ENCODE results near the gene SUDS3.

The SUDS3 gene

DNA sequence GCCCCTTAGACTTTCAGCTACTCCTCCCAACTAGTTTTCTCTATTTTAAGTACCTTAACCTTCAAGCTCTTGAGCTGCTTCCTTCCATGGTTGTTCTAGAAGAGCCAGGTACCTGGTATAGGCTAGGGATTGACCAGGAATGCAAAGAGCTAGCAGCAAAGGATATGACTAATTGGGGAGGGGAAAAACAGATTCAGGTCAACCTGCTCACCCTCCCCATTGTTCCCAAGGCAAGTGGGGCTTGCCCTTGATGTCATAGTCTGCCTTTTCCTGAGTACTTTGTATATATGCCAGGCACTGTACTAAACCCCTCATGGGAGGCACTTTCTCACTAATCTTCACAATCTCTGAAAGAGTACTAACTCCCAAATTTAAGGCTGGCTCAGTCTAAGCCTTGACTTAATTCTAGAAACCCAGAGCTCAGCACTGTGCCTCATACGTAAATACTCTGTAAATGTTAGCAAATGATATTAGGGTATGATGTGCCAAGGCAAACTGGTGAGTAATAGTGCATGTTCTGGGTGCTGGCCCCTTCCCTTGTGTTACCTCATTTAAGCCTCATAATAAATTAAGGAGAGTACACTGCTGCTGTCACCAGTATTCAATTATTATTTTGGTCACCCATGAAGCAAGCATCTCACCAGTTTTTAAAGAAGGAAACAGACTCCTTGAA is 42.2 kb downstream of the SUDS3 start:
- DNase-seq (ENCODE audit: extremely low spot score): no peak
- ChIA-PET CTCF (interaction anchor here (1.0 kb wide), 1 partner anchor 13 kb away, joined by 3 read pairs; no protein-coding TSS in a partner anchor), POLR2A (no interaction called here)
- TF ChIP-seq, protein P1, sequence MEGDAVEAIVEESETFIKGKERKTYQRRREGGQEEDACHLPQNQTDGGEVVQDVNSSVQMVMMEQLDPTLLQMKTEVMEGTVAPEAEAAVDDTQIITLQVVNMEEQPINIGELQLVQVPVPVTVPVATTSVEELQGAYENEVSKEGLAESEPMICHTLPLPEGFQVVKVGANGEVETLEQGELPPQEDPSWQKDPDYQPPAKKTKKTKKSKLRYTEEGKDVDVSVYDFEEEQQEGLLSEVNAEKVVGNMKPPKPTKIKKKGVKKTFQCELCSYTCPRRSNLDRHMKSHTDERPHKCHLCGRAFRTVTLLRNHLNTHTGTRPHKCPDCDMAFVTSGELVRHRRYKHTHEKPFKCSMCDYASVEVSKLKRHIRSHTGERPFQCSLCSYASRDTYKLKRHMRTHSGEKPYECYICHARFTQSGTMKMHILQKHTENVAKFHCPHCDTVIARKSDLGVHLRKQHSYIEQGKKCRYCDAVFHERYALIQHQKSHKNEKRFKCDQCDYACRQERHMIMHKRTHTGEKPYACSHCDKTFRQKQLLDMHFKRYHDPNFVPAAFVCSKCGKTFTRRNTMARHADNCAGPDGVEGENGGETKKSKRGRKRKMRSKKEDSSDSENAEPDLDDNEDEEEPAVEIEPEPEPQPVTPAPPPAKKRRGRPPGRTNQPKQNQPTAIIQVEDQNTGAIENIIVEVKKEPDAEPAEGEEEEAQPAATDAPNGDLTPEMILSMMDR (IDR thresholded peaks at IDR 0.05; ENCODE audit: control extremely low read depth, extremely low read depth, low read depth, missing control alignments): no peak

DNA sequence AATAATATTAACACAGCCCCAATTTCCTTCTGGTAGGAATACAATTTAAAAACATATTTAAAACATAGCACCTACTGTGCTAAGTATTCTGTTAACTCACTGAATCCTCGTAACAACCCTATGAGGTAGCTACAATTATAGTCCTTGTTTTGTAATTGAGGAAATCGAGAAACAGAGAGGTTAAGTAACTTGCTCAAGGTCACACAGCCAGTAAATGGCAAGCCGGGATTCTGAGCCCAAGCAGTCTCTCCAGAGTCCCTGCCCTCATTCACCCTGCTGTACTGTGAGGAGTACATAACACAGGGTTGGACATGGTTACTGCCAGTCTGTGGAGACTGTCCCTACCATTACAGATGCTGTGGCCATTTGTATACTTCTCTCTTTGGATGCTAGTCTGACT is 44.3 kb downstream of the SUDS3 start:
- POLR2A ChIA-PET: no interaction called here
- no peak for DNase-seq (ENCODE audit: extremely low spot score)
- CTCF ChIA-PET: interaction anchor here (0.8 to 1.2 kb wide), 4 partner anchors 13 to 33 kb away, joined by 3 read pairs; no protein-coding TSS in a partner anchor
- TF ChIP-seq, protein P1 (IDR thresholded peaks at IDR 0.05; ENCODE audit: control extremely low read depth, extremely low read depth, low read depth, missing control alignments): no peak

DNA sequence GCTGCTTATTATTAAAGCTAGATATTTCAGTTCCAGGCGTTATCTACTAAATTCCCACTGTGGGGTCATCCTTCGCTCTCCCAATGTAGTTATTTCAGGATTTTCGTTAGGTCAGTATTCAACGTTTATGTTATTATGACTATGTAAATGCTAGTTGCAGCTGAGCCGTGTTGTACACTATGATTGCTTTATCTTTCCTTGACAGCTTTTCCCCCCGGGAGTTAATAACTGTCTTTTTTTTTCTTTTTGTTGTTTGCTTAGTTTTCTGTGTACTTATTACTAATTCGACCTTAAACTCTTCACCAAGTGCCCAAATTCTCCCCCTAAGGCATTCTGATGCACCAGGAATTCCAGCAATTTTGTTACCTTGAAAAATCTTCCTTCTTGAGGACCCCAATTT is 48.5 kb downstream of the SUDS3 start:
- ChIA-PET POLR2A (no interaction called here), CTCF (interaction anchor here (0.8 kb wide), 1 partner anchor 12 kb away, joined by 3 read pairs; no protein-coding TSS in a partner anchor)
- no peak for DNase-seq (ENCODE audit: extremely low spot score)
- TF ChIP-seq, protein P1 (IDR thresholded peaks at IDR 0.05; ENCODE audit: control extremely low read depth, extremely low read depth, low read depth, missing control alignments): no peak

DNA sequence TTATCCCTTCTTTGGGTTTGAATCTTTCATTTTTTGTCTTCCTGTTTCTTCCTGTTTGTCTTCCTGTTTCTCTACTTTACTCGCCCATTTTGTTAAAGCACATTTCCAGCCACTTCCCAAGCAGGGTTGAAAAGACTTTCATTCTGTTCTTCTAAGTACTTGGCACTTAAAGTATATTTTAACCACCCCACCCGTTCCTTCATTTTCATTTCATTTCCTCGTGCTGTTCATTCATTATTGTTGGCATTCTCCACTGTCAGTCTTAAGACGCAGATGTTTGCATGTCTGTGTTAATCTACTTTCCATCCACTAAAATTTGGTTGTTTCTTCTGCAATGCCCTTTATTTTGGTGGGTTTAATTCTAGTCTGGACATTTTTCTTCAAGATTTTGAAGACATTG is 49.0 kb downstream of the SUDS3 start:
- TF ChIP-seq, protein P1 (IDR thresholded peaks at IDR 0.05; ENCODE audit: control extremely low read depth, extremely low read depth, low read depth, missing control alignments): no peak
- ChIA-PET CTCF (no interaction called here), POLR2A (no interaction called here)
- no peak for DNase-seq (ENCODE audit: extremely low spot score)

DNA sequence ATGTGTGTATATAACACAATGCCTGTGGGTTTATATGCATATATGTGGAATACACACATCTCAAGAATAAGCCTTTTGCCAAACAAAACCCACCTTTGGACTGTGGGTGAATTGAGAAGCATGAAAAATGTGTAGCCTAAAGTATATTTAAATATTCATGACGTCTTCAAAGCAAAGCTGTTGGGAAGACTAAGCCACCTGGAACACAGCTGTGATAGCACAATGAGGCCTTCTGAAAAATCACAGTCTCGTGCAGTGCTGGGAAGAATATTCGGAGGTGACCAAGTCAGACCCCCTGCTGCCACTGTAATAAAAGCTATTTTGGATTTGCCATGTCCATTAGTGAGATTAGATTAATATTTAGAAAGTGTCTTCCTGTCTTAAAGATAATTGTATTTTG is 51.5 kb downstream of the SUDS3 start:
- POLR2A ChIA-PET: no interaction called here
- TF ChIP-seq, protein P1 (IDR thresholded peaks at IDR 0.05; ENCODE audit: control extremely low read depth, extremely low read depth, low read depth, missing control alignments): no peak
- DNase-seq (ENCODE audit: extremely low spot score): no peak
- CTCF ChIA-PET: interaction anchor here (1.1 kb wide), 1 partner anchor 986 kb away, joined by 3 read pairs; no protein-coding TSS in a partner anchor

DNA sequence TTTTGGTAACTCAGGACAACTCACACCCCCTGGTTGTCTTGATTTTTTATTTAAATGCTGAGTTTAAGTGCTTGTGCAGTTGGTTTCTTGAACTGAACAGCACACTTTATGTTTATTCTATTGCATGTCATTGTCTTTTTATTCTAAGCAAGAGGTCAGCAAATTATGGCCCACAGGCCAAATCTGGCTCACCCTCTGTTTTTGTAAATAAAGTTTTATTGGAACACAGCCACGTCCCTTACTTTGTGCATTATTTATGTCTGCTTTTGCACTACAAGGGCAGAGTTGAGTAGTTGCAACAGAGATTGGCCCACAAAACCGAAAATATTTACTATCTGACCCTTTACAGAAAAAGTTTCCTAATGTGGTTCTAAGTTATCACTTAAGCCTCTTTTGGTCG is 52.3 kb downstream of the SUDS3 start:
- ChIA-PET POLR2A (no interaction called here), CTCF (no interaction called here)
- TF ChIP-seq, protein P1 (IDR thresholded peaks at IDR 0.05; ENCODE audit: control extremely low read depth, extremely low read depth, low read depth, missing control alignments): no peak
- no peak for DNase-seq (ENCODE audit: extremely low spot score)

Data from GM10248 (cell line).